ENCODE results near the gene NCR3LG1. TPM values are rescaled to one million over a fixed set of nuclear protein-coding genes. Genes with fewer than 3 reads are reported as not detected.
A peak's percentile ranks its signal among the peaks of the same experiment; 100 is the strongest.

Gene NCR3LG1
- polyA plus RNA-seq, 1 of the 3 experiments (the other 2 are of a cell fraction), result 0.67 TPM

GRCh38 chr11:17343907-17344306 lies 7.7 kb upstream of the NCR3LG1 start:
- H3K36me3 ChIP-seq (replicated peaks in 1 of 2; ENCODE audit: control insufficient read depth in 1 of 2, insufficient read depth in 2 of 2, low read length in 1 of 2), result no peaks in the 10 kb centered on the region
- H3K9me2 ChIP-seq, result no peaks in the 10 kb centered on the region
- no peak for TF ChIP-seq RAD21 (IDR thresholded peaks at IDR 0.05; ENCODE audit: low read length)
- TF ChIP-seq NRF1 (IDR thresholded peaks at IDR 0.05; ENCODE audit: low read depth, low read length), result no peak
- TF ChIP-seq TCF12 (IDR thresholded peaks at IDR 0.05), result peak; percentile 17; the same call in 1 of the 2 replicates
- TF ChIP-seq USF1 (IDR thresholded peaks at IDR 0.05; ENCODE audit: borderline replicate concordance, low read depth), result no peak
- TF ChIP-seq PBX3 (IDR thresholded peaks at IDR 0.05), result peak; percentile 55
- no peak for TF ChIP-seq MXI1 (IDR thresholded peaks at IDR 0.05; ENCODE audit: low read depth, low read length)
- no peak for TF ChIP-seq TEAD4 (IDR thresholded peaks at IDR 0.05; ENCODE audit: borderline replicate concordance, insufficient read depth)
- no peak for TF ChIP-seq SIN3A (IDR thresholded peaks at IDR 0.05; ENCODE audit: borderline replicate concordance, low read depth, low read length)
- no peak for TF ChIP-seq FOXM1 (IDR thresholded peaks at IDR 0.05; ENCODE audit: low read depth)
- no peak for TF ChIP-seq CTCF (IDR thresholded peaks at IDR 0.05)
- TF ChIP-seq GATA2 (CRISPR knock-in tag; IDR thresholded peaks at IDR 0.05), result no peak
- TF ChIP-seq REST (IDR thresholded peaks at IDR 0.05; ENCODE audit: low read depth, low read length), result no peak
- no peak for TF ChIP-seq POLR2AphosphoS5 (IDR thresholded peaks at IDR 0.05; ENCODE audit: low read depth, low read length)
- no peak for TF ChIP-seq CHD2 (IDR thresholded peaks at IDR 0.05; ENCODE audit: low read length, partially characterized antibody)
- TF ChIP-seq GABPA (IDR thresholded peaks at IDR 0.05; ENCODE audit: low read depth), result no peak
- TF ChIP-seq ZBTB33 (IDR thresholded peaks at IDR 0.05; ENCODE audit: borderline replicate concordance, low read depth), result no peak
- TF ChIP-seq USF2 (IDR thresholded peaks at IDR 0.05; ENCODE audit: borderline replicate concordance, low read depth, low read length), result no peak
- TF ChIP-seq RCOR1 (IDR thresholded peaks at IDR 0.05; ENCODE audit: low read length), result no peak
- no peak for TF ChIP-seq MAX (IDR thresholded peaks at IDR 0.05; ENCODE audit: low read depth)
- TF ChIP-seq YY1 (IDR thresholded peaks at IDR 0.05; ENCODE audit: low read depth), result no peak
- no peak for TF ChIP-seq EZH2phosphoT487 (IDR thresholded peaks at IDR 0.05; ENCODE audit: borderline replicate concordance, low read depth)
- no peak for TF ChIP-seq RFX5 (IDR thresholded peaks at IDR 0.05; ENCODE audit: low read length)
- TF ChIP-seq FOSL2 (IDR thresholded peaks at IDR 0.05; ENCODE audit: borderline replicate concordance, low read depth), result peak; percentile 65
- ChIA-PET CTCF (interaction anchor here (1.2 to 1.8 kb wide), 2 partner anchors 11 to 185 kb away, joined by 3 to 13 read pairs; no protein-coding TSS in a partner anchor), POLR2A (no interaction called here)
- 35% methylated on average over 1 of the region's 1 CpG for WGBS (ENCODE audit: low lambda C conversion rate)
- H3K27ac ChIP-seq (ENCODE audit: low read depth in 2 of 2, low read length in 1 of 2), result peak overlapping the region in 1 of 2 experiments; percentile 23; a peak in 2 of 4 replicates
- H2AFZ ChIP-seq (ENCODE audit: low read depth), result 0 out of 2 replicates have a peak overlapping the region, but pooled peaks have one; percentile 19
- H3K4me2 ChIP-seq, result no peak overlapping the region
- H3K4me1 ChIP-seq (ENCODE audit: control insufficient read depth in 1 of 2, insufficient read depth in 2 of 2, low read depth in 1 of 2, low read length in 1 of 2), result no peaks in the 10 kb centered on the region
- peak overlapping the region; percentile 7; the same call in 1 of the 2 replicates for H3K9ac ChIP-seq
- H3K9me3 ChIP-seq, result no peaks in the 10 kb centered on the region
- no peaks in the 10 kb centered on the region for H4K20me1 ChIP-seq (ENCODE audit: insufficient read depth)
- H3F3A ChIP-seq (replicated peaks; ENCODE audit: insufficient read depth), result no peaks in the 10 kb centered on the region
- H3K4me3 ChIP-seq (ENCODE audit: low read depth in 2 of 2, low read length in 1 of 2), result no peak overlapping the region
- H3K79me2 ChIP-seq (ENCODE audit: insufficient read depth), result no peaks in the 10 kb centered on the region
- DNase-seq, result no peak
- no peaks in the 10 kb centered on the region for H3K27me3 ChIP-seq (ENCODE audit: insufficient read depth)
